Smooth muscle cell (in vitro differentiated cells): ENCODE data around the gene RAB33B. TPM values are rescaled to one million over a fixed set of nuclear protein-coding genes. Genes with fewer than 3 reads are reported as not detected.
"Not testable (repeated sequence)": the region's sequence is repeated elsewhere in the genome, so short reads cannot be mapped to it uniquely, and the experiment has no call there.

Experiments
- DNase-seq: peaks from one replicate; lab custom pipeline; 2025; ENCODE audit not compliant: unreplicated experiment; lab: John Stamatoyannopoulos, UW
- H2AFZ ChIP-seq: fragments of 200-600 bp; sonication (generic); 2 replicates; pipeline ENCODE4 v1.6.0; 2016; ENCODE audit warnings: antibody characterized with exemption, low read depth, mild to moderate bottlenecking
- H3F3A ChIP-seq: fragments of 200-600 bp; sonication (generic); 2 replicates; pipeline ENCODE4 v1.6.0; 2017; ENCODE audit warnings: antibody characterized with exemption, low read depth
- H3K27ac ChIP-seq: fragments of 200-600 bp; sonication (generic); 2 replicates; pipeline ENCODE4 v1.5.1; 2016; ENCODE audit warnings: low read depth, mild to moderate bottlenecking
- H3K27me3 ChIP-seq: fragments of 200-600 bp; sonication (generic); 2 replicates; pipeline ENCODE4 v1.6.1; 2016; ENCODE audit warnings: low read depth, mild to moderate bottlenecking
- H3K36me3 ChIP-seq: fragments of 200-600 bp; sonication (generic); 2 replicates; pipeline ENCODE4 v1.5.1; 2016; ENCODE audit warnings: low read depth
- H3K4me1 ChIP-seq: fragments of 200-600 bp; sonication (generic); 2 replicates; pipeline ENCODE4 v1.5.1; 2016; ENCODE audit warnings: low read depth
- H3K4me2 ChIP-seq: fragments of 200-600 bp; sonication (generic); 2 replicates; pipeline ENCODE4 v1.6.0; 2016; ENCODE audit warnings: mild to moderate bottlenecking
- H3K4me3 ChIP-seq: fragments of 200-600 bp; sonication (generic); 2 replicates; pipeline ENCODE4 v1.5.1; 2016; ENCODE audit warnings: mild to moderate bottlenecking
- H3K79me2 ChIP-seq: fragments of 200-600 bp; sonication (generic); 2 replicates; pipeline ENCODE4 v1.6.0; 2016; ENCODE audit warnings: low read depth, mild to moderate bottlenecking
- H3K9ac ChIP-seq: fragments of 200-600 bp; sonication (generic); 2 replicates; pipeline ENCODE4 v1.6.0; 2016; ENCODE audit warnings: low read depth
- H3K9me3 ChIP-seq: fragments of 200-600 bp; sonication (generic); replicated peaks from 2 replicates; pipeline ENCODE4 v1.5.1; 2016; ENCODE audit warnings: low read depth
- H4K20me1 ChIP-seq: fragments of 200-600 bp; sonication (generic); 2 replicates; pipeline ENCODE4 v1.6.0; 2016; ENCODE audit warnings: low read depth
- WGBS: methylation state at CpG from one replicate; pipeline ENCODE4 v1.1.7; 2016; ENCODE audit warnings: low lambda C conversion rate; 5-methylcytosine and 5-hydroxymethylcytosine counted together
- polyA plus RNA-seq: library from polyadenylated mRNA; unstranded; fragments of >200 nt; fragmentation: Nextera tagmentation; extraction: Ambion mirVana; gene quantifications from 2 replicates; pipeline ENCODE4 v1.2.1, GENCODE V29; 2016
- total RNA-seq: library from RNA; depleted of rRNA; stranded (reverse); fragments of >200 nt; gene quantifications from 2 replicates; pipeline ENCODE4 v1.2.3, GENCODE V29; 2014
- TF ChIP-seq, protein P1 (sequence below): fragments of 200-600 bp; sonication (generic); IDR thresholded peaks from 2 replicates; pipeline ENCODE4 v1.5.1; 2017; ENCODE audit warnings: borderline replicate concordance, mild to moderate bottlenecking, antibody characterized with exemption; ENCODE audit not compliant: insufficient read depth, poor library complexity, severe bottlenecking

RAB33B gene
- total RNA-seq, result 15.8 and 17.1 TPM in 2 replicates
- polyA plus RNA-seq, result 5.6 and 6.3 TPM in 2 replicates

DNA sequence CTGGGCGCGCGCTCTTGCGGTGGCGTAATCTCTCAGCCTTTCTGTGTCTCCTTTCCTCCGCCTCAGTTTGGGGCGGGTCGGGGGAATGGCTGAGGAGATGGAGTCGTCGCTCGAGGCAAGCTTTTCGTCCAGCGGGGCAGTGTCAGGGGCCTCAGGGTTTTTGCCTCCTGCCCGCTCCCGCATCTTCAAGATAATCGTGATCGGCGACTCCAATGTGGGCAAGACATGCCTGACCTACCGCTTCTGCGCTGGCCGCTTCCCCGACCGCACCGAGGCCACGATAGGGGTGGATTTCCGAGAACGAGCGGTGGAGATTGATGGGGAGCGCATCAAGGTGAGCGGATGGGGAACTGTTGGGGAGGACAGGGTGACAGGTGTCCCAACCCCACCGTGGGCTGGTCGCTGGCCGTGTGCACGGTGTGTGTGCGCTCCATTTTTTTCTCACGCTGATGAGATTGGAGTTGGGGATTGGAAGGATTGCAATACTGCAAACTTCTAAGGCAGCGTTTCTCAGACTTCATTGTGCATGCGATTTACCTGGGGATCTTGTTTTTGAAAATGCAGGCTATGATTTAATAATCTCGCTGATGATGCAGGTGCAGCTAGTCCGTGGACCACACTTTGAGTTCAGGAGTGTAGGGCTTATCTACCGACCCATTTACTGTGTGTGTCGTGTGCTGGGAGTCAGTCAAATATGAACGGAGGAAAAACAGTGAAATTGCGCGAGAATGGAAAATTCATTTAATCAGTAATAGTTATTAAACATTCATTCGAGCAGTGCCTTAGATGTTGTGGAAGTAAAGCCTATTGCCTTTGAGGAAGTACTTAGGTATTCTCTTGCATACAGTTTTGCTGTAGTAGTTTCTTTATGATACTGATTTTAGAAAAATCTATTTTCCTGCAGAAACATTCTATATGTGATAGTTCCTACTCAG lies at the start of gene RAB33B:
Gene RAB33B (plus strand): TSS at position 11 of the 935 bp plus-strand sequence. CDS start 75 bp downstream, at position 86.
- Histone ChIP-seq H3K9ac (peak within 1 kb of the TSS; percentile 77), H3K36me3 (no peaks in the 10 kb centered on the region), H3K27me3 (no peaks in the 10 kb centered on the region), H3K4me3 (peak within 1 kb of the TSS; percentile 90), H2AFZ (peak within 1 kb of the TSS; percentile 78), H3K9me3 (no peaks in the 10 kb centered on the region), H3K4me1 (peaks cover 37% of the 10 kb centered on the region), H3K79me2 (peaks cover 82% of the 10 kb centered on the region), H3K27ac (peak within 1 kb of the TSS; percentile 76), H3K4me2 (peak within 1 kb of the TSS; percentile 81), H3F3A (no peaks in the 10 kb centered on the region), H4K20me1 (peaks cover 50% of the 10 kb centered on the region)
- 2% methylated on average over 43 of the region's 46 CpGs for WGBS
- no peak for DNase-seq
- TF ChIP-seq, protein P1, sequence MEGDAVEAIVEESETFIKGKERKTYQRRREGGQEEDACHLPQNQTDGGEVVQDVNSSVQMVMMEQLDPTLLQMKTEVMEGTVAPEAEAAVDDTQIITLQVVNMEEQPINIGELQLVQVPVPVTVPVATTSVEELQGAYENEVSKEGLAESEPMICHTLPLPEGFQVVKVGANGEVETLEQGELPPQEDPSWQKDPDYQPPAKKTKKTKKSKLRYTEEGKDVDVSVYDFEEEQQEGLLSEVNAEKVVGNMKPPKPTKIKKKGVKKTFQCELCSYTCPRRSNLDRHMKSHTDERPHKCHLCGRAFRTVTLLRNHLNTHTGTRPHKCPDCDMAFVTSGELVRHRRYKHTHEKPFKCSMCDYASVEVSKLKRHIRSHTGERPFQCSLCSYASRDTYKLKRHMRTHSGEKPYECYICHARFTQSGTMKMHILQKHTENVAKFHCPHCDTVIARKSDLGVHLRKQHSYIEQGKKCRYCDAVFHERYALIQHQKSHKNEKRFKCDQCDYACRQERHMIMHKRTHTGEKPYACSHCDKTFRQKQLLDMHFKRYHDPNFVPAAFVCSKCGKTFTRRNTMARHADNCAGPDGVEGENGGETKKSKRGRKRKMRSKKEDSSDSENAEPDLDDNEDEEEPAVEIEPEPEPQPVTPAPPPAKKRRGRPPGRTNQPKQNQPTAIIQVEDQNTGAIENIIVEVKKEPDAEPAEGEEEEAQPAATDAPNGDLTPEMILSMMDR, result no peak

DNA sequence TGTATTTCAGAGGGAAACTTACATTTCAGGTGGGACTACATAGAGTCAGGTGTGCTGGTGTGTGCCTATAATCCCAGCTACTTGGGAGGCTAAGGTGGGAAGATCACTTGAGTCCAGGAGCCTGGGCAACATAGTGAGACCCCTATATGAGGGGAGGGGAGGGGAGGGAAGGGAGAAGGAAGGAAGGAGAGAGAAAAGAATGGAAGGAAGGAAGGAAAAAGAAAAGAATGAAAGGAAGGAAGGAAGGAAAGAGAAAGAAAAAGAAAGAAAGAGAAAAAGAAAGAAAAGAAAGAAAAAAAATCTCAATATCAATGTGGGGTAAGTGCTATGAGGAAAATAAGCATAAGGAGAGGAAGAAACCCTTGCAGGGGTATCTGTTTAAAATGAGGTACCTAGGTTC lies 43.6 kb upstream of the RAB33B start:
- Histone ChIP-seq H3K4me3 (no peak overlapping the region), H4K20me1 (no peaks in the 10 kb centered on the region), H2AFZ (no peak overlapping the region), H3K4me1 (no peaks in the 10 kb centered on the region), H3K9ac (no peak overlapping the region), H3K9me3 (no peaks in the 10 kb centered on the region), H3K4me2 (no peak overlapping the region), H3K79me2 (no peaks in the 10 kb centered on the region), H3K36me3 (peaks cover 6% of the 10 kb centered on the region), H3K27me3 (no peaks in the 10 kb centered on the region), H3F3A (no peaks in the 10 kb centered on the region), H3K27ac (no peak overlapping the region)
- TF ChIP-seq, protein P1, result no peak
- no peak for DNase-seq

DNA sequence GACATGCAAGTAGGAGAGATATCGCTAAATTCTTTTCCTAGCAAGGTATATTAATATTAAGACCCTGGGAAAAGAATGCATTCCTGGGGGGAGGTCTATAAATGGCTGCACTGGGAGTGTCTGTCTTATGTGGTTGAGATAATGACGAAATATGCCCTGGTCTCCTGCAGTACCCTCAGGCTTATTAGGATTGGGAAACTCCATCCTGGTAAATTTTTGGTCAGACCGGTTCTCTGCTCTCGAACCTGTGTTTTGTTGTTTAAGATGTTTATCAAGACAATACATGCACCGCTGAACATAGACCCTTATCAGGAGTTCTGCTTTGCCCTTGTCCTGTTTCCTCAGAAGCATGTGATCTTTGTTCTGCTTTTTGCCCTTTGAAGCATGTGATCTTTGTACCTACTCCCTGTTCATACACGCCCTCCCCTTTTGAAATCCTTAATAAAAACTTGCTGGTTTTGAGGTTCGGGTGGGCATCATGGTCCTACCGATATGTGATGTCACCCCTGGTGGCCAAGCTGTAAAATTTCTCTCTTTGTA lies 39.2 kb upstream of the RAB33B start:
- not testable (repeated sequence) for H3K4me3 ChIP-seq, H3F3A ChIP-seq, H3K27ac ChIP-seq, H3K36me3 ChIP-seq, H3K79me2 ChIP-seq, H3K27me3 ChIP-seq, H3K4me1 ChIP-seq, H3K9ac ChIP-seq, H2AFZ ChIP-seq, DNase-seq, H4K20me1 ChIP-seq, H3K4me2 ChIP-seq, H3K9me3 ChIP-seq
- WGBS, result 83% methylated on average over 8 of the region's 8 CpGs
- TF ChIP-seq, protein P1, result peak; percentile 3
